ENCODE measurements around the gene GTF2A1. TPM values are rescaled to one million over a fixed set of nuclear protein-coding genes. Genes with fewer than 3 reads are reported as not detected.

Gene GTF2A1
- total and polyA plus RNA-seq, 8 donors = 2.0 to 73.5 (median 8.4) TPM

- no peak for DNase-seq
- no peaks in the 10 kb centered on the region for H3K27me3 ChIP-seq
- H3K27ac ChIP-seq = no peak overlapping the region
- no peaks in the 10 kb centered on the region for H3K9me3 ChIP-seq
- 88 to 95% (median 91%) methylated on average over 3 of the region's 3 CpGs for WGBS, 5 donors
- TF ChIP-seq POLR2AphosphoS5 (IDR thresholded peaks at IDR 0.05) (no peak), EP300 (IDR thresholded peaks at IDR 0.05) (no peak), CTCF (IDR thresholded peaks at IDR 0.05) (no peak), POLR2A (IDR thresholded peaks at IDR 0.05) (no peak)
- no peaks in the 10 kb centered on the region for H3K36me3 ChIP-seq
- no peaks in the 10 kb centered on the region for H3K4me1 ChIP-seq
- intact Hi-C loops (cut with DNase I; ENCODE audit: low total_unique reads) = no loop called here
- H3K4me3 ChIP-seq = no peak overlapping the region
Measured at GRCh38 chr14:81260732-81261131, 40.0 kb upstream of the GTF2A1 start.

GRCh38 chr14:81256289-81256960, 35.7 kb upstream of the GTF2A1 start:
- Histone ChIP-seq H3K4me3 (no peak overlapping the region), H3K27ac (no peak overlapping the region), H3K9me3 (no peaks in the 10 kb centered on the region), H3K27me3 (no peaks in the 10 kb centered on the region), H3K4me1 (no peaks in the 10 kb centered on the region), H3K36me3 (no peaks in the 10 kb centered on the region)
- WGBS, 5 donors = 67 to 79% (median 75%) methylated on average over 2 of the region's 2 CpGs
- no peak for DNase-seq
- TF ChIP-seq EP300 (IDR thresholded peaks at IDR 0.05) (no peak), POLR2A (IDR thresholded peaks at IDR 0.05) (no peak), CTCF (IDR thresholded peaks at IDR 0.05) (no peak), POLR2AphosphoS5 (IDR thresholded peaks at IDR 0.05) (no peak)
- intact Hi-C loops (cut with DNase I; ENCODE audit: low total_unique reads) = no loop called here

DNA sequence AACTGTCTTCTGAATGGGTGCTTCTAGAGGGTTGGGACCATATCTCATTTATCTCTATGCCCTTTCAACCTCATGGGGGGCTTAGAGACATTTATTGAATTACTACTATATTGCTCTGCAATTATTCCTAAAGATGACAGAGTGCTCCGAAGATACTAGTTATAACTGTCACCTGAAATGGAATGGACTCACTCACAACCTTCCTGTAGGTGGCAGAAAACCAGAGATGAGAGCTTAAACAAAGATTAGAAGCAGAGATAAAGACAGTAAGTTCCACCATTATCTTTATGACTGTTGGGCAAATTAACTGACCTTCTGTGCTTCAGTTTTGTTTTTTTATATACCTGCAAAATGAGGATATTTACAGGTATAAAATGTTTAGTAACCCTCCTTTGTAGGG, 31.5 kb upstream of the GTF2A1 start:
- Histone ChIP-seq H3K27ac (no peak overlapping the region), H3K4me3 (no peak overlapping the region), H3K36me3 (no peaks in the 10 kb centered on the region), H3K9me3 (no peaks in the 10 kb centered on the region), H3K27me3 (no peaks in the 10 kb centered on the region), H3K4me1 (no peaks in the 10 kb centered on the region)
- no peak for TF ChIP-seq CTCF (IDR thresholded peaks at IDR 0.05)
- TF ChIP-seq EP300 (IDR thresholded peaks at IDR 0.05) = no peak
- TF ChIP-seq POLR2A (IDR thresholded peaks at IDR 0.05) = no peak
- no peak for TF ChIP-seq POLR2AphosphoS5 (IDR thresholded peaks at IDR 0.05)
- intact Hi-C loops (cut with DNase I; ENCODE audit: low total_unique reads) = no loop called here
- WGBS, 5 donors = 65 to 100% (median 81%) methylated on average over 1 of the region's 1 CpG
- no peak for DNase-seq

DNA sequence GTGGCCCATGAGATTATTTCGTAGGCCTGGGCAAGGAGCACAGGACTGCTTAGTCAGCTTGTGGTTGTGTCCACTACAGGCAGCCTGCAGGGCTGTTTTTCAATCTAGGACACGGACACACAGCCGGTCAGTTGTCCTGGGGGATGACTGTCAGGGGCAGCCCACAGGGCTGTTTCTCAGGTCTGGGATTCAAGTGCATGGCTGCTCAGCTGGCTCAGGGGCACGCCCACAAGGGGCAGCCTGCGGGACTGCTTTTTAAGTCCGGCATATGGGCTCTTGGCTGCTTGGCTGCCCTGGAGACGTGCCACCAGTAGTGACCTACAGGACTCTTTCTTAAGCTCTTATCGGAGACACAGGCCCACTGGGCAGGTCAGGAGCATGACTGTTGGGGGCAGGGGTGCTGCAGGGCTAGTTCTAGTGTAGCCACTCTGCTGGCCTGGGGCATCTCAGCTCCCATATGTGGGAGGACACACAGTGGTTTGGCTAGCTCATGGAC, 26.6 kb upstream of the GTF2A1 start:
- WGBS, 5 donors = 38 to 67% (median 53%) methylated on average over 7 to 8 of the region's 8 CpGs
- peak in 1 of 2 donors; percentile 44 for DNase-seq
- no peaks in the 10 kb centered on the region for H3K27me3 ChIP-seq
- intact Hi-C loops (cut with DNase I; ENCODE audit: low total_unique reads) = no loop called here
- H3K4me1 ChIP-seq = no peaks in the 10 kb centered on the region
- peaks cover 0 to 9% (median 2%) of the 10 kb centered on the region in 4 donors for H3K9me3 ChIP-seq
- no peak overlapping the region for H3K4me3 ChIP-seq
- no peaks in the 10 kb centered on the region for H3K36me3 ChIP-seq
- TF ChIP-seq POLR2AphosphoS5 (IDR thresholded peaks at IDR 0.05) = no peak
- no peak for TF ChIP-seq POLR2A (IDR thresholded peaks at IDR 0.05)
- no peak for TF ChIP-seq CTCF (IDR thresholded peaks at IDR 0.05)
- TF ChIP-seq EP300 (IDR thresholded peaks at IDR 0.05) = no peak
- no peak overlapping the region for H3K27ac ChIP-seq
